Adipose tissue (tissue), 3 donors: ENCODE measurements around the gene FUT1. TPM values are rescaled to one million over a fixed set of nuclear protein-coding genes. Genes with fewer than 3 reads are reported as not detected.
"Not testable (repeated sequence)": the region's sequence is repeated elsewhere in the genome, so short reads cannot be mapped to it uniquely, and the experiment has no call there.

Experiments used
- H3K27ac ChIP-seq: one replicate; pipeline ENCODE4 v1.5.1; 2013; ENCODE audit warnings: low read depth, low read length
- WGBS, 3 donors: extraction: QIAGEN DNeasy Blood & Tissue Kit; methylation state at CpG; one replicate each; pipeline ENCODE4 v1.1.7; 2013; 5-methylcytosine and 5-hydroxymethylcytosine counted together
- polyA plus RNA-seq, 3 donors: library from polyadenylated mRNA; stranded (reverse); fragments of 200-250 nt; gene quantifications; one replicate each; pipeline ENCODE4 v1.2.3, GENCODE V29; 2013
- donor health status: healthy with polysubstance abuse.
- donor health status: Bipolar disorder and iron deficiency.
- donor health status: healthy.

Gene FUT1
- 1 to 10 TPM; 2.7 to 4.8 (median 3.5) TPM for polyA plus RNA-seq

DNA sequence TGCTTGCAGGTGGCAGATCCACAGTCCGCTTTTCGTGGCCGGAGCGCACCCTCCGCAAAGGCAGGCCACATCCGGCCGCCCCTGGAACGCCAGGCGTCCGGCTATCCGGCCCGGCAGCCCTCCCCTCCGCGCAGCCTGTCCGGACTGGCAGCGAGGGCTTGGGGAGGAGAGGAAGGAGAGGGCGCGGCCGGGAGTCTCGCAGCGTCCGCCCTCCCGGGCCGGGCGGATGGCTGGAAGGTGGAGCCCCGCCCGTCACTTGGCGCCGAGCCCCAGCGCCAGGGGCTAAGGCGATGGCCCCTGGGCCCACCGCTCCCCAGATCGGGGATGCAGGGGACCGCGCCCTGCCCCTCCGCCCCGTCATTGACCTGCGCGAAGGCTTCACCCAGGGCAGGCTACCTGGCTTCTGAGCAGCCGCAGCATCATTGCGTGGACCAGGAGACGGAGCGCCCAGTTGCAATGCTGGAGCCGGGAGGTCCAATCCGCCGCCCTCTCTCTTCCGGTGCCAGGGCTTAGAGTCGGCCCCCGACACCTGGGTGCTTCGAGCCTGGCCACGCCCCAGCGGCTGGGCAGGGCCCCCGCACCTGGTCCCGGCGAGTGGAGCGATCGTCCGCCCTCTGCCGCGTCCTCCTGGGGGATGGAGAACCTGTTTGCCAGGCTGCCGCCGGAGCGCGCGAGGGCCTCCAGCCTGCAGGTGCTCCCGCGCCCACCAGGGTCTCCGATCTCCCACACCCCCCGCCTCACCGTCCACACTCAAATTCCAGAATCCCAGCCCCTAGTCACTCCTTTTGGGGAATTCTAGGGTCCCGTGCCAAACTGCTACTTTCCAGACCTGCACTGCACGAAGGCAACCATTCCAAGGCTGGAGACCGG is at the start of gene FUT1:
Gene FUT1, minus strand, starts transcription at position 146 of the 870 bp plus-strand sequence. CDS start 1,360 bp downstream, outside the sequence.
- no peak within 1 kb of the TSS for H3K27ac ChIP-seq
- 2 to 5% (median 3%) methylated on average over 52 to 72 of the region's 73 CpGs for WGBS, 3 donors

DNA sequence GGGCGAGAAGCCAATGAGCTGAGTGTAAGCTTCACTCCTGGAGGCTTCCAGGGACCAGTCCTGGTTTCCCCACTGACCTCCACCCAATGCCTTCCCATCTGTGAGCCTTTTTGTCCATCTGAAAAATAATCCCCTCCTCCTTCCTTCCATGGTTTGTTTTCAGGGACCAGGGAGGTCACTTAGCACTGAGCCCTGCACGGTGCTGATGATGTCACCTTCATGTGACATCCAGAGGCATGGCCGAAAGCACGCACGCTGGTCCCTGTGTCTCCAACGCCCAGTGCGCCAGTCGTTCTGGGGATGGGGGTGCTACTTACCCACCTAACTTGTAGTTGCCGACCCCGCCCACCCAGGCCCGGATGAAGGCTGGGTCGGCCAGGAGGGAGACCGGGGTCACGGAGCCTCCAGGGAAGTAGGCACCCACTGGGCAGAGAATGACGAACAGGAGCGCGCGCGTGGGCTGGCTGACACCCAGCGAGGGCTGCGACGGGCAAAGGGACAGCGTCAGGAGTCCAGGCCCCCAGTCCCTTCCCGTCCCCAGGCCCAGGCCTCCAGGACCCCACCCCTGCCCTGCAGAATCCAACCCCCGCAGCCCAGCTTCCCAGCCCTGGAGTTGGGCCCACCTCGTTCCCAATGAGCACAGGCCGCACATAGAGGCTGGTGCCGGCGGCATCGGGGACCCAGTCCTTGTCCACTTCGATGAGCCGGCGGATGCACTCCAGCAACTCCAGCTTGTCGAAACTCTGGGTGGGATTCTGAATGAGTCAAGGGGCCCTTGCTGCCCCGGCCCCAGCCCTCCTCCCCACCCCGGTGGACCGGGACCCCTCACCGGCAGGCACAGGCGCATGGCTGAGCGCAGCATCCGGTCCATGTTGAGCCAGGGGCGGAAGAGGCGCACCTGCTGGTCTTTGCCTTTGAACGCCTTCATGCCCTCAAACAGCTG is 47.2 kb upstream of the FUT1 start:
- H3K27ac ChIP-seq: no peak overlapping the region
- 91 to 93% (median 93%) methylated on average over 39 to 44 of the region's 44 CpGs for WGBS, 3 donors

DNA sequence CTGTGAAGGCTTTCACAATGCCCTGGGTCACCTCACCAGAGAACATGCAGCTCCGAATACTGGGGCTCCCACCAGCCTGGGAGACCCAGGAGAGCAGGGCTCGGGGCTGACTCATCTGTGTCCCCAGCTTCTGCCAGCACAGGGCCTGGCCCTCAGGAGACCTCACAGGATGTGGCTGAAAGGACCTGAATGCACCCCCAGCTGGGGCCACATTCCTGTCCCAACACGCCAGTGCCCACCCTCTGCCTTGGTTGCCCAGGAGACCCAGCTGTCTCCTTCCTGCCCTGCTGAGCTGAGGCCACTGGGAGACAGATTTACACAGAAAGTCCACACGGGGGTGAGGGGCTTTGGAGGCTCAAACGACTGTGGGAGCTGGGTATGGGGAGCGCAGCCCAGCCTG is 46.5 kb upstream of the FUT1 start:
- WGBS, 3 donors: 62 to 67% (median 66%) methylated on average over 6 of the region's 6 CpGs
- no peak overlapping the region for H3K27ac ChIP-seq

DNA sequence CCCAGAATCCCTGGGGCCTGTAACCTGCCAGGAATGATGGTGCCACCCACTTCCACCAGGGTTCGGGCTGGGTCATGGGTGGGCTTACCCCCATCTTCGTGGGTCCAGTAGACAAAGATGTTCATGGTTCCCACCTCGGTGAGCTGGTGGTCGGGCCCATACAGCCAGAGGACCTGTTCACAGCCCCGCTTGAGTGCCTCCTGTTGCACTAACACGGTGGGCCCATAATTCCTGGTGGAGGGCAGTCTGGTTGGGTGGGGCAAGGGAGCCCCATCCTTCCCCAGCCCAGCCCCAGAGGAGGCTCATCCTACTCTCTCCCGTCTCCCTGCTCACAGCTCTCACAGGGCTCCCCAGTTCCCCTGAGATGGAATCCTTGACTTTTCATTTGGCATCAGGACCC is 44.7 kb upstream of the FUT1 start:
- no peak overlapping the region for H3K27ac ChIP-seq
- WGBS, 3 donors: 89 to 95% (median 90%) methylated on average over 7 of the region's 7 CpGs

DNA sequence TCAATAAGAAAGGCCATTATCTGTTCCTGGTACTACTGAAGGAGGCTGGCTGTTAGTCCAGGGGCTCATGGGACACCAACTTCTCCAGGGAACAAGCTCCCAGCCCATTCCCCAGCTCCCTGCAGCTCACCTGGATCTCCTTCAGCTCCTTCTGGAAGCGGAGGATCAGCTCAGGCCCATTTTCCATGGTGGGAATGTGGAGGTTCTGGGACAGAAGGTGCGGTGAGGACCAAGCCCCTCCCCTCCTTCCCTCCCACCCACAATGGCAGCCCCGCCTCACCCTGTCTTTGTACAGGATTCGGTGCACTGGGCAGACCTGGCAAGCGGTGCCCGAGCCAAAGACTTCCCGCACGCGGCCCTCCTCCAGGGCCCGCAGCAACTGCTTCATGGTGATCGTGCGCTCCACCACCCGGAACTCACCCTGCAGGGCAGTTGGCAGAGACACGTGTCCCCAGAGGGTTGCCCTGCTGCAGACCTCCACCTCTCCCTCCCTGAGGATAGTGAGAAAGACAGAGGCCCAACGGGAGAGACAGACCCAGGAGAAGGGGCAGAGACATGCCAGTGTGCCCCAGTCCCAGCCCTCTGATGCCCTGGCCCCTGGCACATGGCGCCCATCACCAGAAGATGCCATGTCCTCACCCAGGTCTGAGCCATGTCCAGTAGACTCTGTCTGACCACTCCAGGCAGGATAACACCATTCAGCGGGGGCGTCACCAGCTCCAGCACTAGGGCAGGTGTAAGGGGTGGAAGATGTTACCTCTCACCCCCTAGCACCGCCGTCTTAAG is 44.0 kb upstream of the FUT1 start:
- WGBS, 3 donors: 79 to 89% (median 89%) methylated on average over 18 to 20 of the region's 20 CpGs
- no peak overlapping the region for H3K27ac ChIP-seq

DNA sequence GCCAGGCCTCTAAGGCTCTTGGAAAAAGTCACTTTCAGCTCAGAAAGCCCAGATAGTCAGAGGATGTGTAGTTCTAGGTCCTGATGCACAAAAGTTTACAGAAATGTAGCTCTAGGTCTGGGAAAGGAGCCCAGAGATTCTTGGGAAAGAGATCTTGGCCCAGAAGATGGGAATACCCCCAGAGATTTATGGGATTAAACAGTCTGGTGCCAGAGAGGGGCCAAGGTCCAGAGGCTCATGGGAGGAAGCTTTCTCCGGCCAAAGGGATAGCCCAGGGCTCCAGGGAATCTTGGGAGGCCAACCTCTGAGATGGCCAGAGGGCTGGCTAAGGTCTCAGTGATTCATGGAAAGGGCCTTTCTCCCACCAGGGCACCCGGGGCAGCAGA is 43.2 kb upstream of the FUT1 start:
- no peak overlapping the region for H3K27ac ChIP-seq
- WGBS, 3 donors: 46 to 54% (median 46%) methylated on average over 2 of the region's 2 CpGs

DNA sequence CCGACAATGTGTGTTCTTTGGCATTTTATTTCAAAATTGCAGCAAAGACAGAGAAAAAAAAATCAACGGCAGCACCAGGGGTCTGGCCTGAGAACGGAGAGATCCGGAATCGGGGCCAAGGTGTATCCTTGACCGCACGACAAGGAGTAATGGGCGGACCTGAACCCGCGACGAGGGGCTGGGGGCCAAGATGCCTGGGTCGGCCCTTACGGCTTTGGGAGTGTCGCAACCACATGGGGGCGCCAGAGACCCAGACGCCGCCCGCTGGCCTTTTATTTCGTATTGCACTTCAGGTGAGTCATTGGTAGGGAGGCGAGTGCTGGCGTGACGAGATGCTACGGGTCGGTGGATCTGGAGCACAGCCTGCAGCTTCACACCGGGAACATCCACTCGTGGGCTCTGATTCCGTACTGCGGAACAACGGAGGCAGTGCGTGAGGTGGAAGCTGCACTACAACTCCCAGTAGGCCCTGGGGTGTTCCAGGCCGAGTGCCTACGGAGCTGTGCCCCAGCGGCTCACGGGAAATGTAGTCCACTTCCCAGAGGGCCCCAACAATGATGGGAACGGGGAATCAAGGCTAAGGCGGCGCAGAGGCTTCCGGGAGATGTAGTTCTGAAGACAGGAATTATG is 42.7 kb upstream of the FUT1 start:
- H3K27ac ChIP-seq: no peak overlapping the region
- 1 to 3% (median 2%) methylated on average over 38 of the region's 38 CpGs for WGBS, 3 donors

DNA sequence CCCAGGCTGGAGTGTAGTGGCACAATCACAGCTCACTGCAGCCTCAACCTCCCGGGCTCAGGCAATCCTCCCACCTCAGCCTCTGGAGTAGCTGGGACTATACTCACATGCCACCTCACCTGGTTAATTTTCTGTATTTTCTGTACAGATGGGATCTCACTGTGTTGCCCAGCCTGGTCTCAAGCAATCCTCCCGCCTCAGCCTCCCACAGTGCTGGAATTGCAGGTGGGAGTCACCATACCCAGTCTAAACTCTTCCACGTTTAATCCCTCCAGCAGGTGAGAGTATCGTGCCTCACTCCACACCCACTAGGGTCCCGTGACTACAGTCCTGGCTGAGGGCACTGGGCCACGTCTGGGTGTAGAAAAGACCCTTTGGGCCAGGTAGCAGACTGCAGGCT is 41.9 kb upstream of the FUT1 start:
- no peak overlapping the region for H3K27ac ChIP-seq

DNA sequence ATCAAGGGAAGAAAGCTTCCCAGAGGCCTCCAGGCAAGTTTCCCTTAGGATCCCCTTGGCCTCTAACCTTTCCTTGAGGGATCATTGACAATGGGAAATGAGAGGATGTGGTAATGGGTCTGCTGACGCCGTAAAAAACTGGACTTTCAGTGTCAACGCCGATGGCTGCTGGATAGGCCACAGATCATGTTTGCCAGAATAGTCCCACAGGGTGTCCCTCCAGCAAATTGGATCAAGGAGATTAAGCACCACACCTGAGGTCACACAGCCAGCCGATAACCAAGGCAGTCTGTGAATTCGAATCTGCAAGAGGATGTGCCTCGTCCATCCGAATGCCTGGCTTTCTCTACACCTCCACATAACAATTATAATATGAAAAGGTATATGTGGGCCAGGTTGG is 40.8 kb upstream of the FUT1 start:
- WGBS, 3 donors: 69 to 77% (median 69%) methylated on average over 8 of the region's 8 CpGs

More for the DNA sequence above, 41.9 kb upstream of the FUT1 start:
- WGBS, 3 donors: 78 to 84% (median 81%) methylated on average over 6 of the region's 6 CpGs

DNA sequence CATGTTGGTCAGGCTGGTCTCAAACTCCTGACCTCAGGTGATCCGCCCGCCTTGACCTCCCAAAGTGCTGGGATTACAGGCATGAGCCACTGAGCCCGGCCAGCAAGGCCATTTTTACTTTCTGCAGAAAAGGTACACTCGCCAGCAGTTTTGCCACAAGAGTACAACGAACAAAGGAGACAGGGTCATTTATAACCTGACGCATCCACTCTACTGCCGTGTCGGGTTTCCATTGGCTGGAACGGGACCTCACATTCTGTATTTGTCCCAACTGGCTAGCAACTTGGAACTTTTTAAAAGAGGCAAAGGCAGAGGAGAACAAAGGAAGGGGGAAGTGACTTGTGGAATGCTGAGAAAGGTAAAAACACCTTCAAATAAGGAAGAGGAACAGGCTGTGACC is 34.9 kb upstream of the FUT1 start:
- 83 to 87% (median 86%) methylated on average over 9 of the region's 9 CpGs for WGBS, 3 donors

More for the DNA sequence above, 40.8 kb upstream of the FUT1 start:
- H3K27ac ChIP-seq: no peak overlapping the region

DNA sequence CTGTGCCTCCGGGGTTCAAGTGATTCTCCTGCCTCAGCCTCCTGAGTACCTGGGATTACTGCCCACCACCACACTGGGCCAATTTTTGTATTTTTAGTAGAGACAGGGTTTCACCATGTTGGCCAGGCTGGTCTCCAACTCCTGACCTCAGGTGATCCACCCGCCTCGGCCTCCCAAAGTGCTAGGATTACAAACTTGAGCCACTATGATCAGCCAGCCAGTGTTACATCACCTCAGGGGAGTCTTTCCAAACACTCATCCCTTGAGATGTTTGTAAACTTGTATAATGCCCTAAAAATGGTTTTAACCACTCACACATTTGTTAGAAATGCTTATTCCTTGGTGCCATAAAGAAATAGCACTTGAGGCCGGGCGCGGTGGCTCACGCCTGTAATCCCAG is 34.0 kb upstream of the FUT1 start:
- 86 to 94% (median 88%) methylated on average over 7 of the region's 7 CpGs for WGBS, 3 donors
- not testable (repeated sequence) for H3K27ac ChIP-seq

More for the DNA sequence above, 34.9 kb upstream of the FUT1 start:
- not testable (repeated sequence) for H3K27ac ChIP-seq

DNA sequence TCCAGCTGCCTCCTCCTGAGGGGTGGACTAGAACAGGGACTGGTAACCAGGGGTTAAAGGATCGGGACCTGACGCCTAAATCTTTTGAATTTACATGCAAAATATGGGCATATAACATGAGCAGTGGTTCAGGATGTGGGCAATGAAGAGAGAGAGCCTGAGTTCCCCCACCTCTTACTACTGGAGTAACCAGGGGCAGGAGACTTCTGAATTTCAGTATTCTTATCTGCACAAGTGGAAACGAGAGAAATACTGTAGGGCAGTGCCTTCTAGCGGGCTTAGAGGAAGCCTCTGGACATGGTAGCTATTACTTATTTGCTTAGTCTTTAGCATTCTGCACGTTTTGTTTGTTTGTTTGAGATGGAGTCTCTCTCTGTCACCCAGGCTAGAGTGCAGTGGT is 32.1 kb upstream of the FUT1 start:
- H3K27ac ChIP-seq: no peak overlapping the region
- 31 to 68% (median 67%) methylated on average over 5 of the region's 5 CpGs for whole genome bisulfite sequencing, 3 donors

DNA sequence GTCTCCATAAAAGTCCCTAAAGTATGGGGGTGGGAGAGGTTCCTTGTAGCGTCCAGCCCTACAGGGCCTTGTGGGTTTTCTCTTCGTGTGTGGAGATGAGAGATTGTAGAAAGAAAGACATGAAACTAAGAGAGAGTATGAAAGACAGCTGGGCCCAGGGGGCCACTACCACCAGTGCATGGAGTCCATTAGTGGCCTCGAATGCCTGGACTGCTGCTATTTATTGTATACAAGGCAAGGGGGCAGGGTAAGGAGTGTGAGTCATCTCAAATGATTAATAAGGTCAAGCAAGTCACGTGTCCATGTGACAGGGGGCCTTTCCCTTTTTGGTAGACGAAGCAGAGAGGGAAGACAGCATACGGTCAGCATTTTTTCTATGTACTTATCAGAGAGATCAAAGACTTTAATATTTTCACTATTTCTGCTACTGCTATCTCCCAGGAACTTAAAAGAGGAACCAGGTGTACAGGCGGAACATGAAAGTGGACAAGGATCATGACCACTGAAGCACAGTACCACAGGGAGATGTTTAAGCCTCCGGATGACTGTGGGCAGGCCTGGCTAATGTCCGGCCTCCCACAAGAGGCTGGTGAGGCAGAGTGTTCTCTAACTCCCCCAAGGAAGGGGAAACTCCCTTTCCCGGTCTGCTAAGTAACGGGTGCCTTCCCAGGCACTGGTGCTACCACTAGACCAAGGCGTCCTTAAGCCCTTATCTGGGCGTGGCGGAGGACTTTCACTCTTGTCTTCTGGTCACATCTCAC is 28.4 kb upstream of the FUT1 start:
- H3K27ac ChIP-seq: no peak overlapping the region
- 31 to 55% (median 52%) methylated on average over 14 of the region's 14 CpGs for whole genome bisulfite sequencing, 3 donors

DNA sequence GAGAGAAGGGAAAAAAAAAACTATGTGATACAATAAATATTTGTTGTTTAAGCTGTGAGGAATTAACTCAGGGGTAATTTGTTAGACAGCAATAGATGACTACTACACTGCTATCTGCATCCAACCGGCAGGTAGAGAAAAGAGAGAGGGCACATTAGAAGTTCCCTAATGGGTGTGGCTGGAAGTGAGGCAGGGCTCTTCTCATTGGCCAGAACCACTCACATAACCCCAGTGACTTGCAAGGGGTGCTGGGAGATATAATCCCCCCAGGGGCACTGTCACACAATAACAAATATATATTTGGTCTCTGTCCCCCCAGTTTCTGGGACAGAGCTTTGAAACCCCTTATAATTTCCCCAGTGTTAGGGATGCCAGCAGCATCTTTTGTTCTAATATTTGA is 27.2 kb upstream of the FUT1 start:
- 38 to 58% (median 50%) methylated on average over 1 of the region's 1 CpG for WGBS, 3 donors
- no peak overlapping the region for H3K27ac ChIP-seq

DNA sequence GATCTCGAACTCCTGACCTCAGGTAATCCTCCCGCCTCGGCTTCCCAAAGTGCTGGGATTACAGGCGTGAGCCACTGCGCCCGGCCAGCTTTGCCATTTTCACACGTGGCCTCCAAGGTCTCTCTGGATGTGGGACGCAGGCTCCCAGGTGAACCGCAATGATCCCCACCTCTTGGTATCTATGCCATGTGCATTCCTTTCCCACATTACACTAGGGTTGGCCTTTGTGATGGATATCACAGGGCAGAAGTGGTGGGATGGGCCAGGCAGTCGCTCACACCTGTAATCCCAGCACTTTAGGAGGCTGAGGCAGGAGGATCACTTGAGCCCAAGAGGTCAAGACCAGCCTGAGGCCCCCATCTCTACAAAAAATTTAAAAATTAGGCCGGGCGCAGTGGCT is 25.3 kb upstream of the FUT1 start:
- no peak overlapping the region for H3K27ac ChIP-seq
- WGBS, 3 donors: 81 to 92% (median 92%) methylated on average over 12 of the region's 12 CpGs

DNA sequence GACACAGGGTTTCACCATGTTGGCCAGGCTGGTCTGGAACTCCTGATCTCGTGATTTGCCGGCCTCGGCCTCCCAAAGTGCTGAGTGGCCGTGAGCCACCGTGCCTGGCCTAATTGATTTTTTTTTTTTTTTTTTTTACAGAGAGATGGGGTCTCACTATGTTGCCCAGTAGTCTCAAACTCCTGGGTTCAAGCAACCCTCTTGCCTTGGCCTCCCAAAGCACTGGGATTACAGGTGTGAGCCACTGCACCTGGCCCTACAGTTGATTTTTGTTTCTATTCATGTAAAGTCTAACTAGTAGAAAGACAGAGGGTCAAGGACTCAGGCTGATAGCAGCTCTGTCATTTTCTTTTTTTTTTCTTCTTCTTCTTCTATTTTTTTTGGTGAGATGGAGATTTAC is 24.7 kb upstream of the FUT1 start:
- WGBS, 3 donors: 30 to 97% (median 86%) methylated on average over 5 of the region's 5 CpGs
- H3K27ac ChIP-seq: no peak overlapping the region

DNA sequence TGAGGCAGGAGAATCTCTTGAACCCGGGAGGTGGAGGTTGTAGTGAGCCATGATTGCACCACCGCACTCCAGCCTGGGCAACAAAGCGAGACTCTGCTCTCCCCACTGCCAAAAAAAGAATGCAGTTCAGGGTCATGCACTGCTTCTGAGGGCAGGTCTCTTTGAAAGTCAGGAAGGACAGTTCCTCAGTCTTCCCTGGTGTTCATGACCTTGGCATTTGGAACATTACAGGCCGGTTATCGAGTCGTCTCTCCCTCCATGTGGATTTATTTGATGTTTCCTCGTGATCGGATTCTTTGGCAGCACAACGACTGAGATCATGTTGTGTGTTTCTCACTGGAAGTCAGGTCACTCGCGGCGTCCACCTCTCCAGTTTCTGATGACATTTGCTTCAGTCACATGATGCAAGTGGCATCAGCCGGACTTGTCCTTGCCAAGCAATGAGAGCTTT is 20.1 kb upstream of the FUT1 start:
- WGBS, 3 donors: 22 to 68% (median 50%) methylated on average over 13 of the region's 13 CpGs
- no peak overlapping the region for H3K27ac ChIP-seq
